M059J (cell line): ENCODE data around the gene TBPL2. TPM values are rescaled to one million over a fixed set of nuclear protein-coding genes. Genes with fewer than 3 reads are reported as not detected.

ENCODE experiments used
- DNase-seq: peaks from one replicate; pipeline ENCODE4 v3.0.0-alpha.2; 2012; ENCODE audit warnings: low read depth
- total RNA-seq: library from RNA; depleted of rRNA; stranded (reverse); fragments of >200 nt; shearing (Covaris generic); gene quantifications from 2 replicates; pipeline ENCODE4 v1.2.3, GENCODE V29; 2014

The TBPL2 gene
- total RNA-seq, 1 experiment from 2014 or later = not detected

DNA sequence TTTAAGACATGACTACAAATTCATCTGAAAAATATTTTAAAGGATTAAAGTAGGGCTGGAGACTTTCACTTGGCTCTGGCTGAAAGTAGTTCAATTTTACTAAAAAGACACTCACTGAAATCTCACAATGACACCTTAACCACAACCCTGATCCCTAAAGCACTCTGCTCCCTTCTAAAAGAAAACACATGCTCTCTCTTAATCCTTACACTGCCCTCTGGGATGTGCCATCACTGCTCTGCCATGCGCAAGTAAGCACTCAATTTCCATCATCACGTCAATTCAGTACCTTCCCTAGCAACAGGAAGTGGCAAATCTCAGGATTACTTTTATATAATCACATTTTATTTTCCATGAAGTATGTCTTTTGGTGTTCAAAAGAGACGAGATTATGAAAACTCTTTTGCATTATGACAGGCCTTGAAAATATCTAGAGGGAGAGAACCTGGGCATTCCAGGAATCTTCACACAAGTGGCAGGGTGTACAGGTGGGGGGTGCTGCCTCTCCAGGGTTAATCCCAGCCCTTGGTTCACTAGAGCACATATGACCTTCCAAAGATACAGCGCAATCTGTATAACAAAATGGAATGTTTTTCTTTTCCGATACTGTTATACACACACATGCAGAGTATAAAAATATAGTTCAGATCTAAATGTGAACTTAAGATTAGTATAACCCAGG is 36.1 kb downstream of the TBPL2 start:
- DNase-seq = no peak

DNA sequence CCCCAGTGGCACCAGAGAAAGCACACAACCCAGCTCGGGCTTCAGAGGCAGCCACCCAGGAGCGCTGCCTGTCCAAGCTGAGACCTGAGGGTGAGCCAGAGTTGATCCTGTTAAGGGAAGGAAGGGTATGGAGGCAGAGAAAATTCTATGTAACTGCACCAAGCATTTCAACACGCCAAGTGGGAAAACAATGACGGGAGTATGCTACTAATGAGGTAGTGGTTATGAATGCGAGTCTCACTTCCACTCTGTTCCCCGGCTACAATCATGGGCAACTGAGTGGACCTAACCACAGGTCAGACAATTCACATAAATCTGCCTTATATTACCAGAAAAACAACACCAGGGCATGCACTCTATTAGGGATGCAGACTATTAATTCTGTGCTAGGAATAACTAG is 38.7 kb downstream of the TBPL2 start:
- DNase-seq = no peak

DNA sequence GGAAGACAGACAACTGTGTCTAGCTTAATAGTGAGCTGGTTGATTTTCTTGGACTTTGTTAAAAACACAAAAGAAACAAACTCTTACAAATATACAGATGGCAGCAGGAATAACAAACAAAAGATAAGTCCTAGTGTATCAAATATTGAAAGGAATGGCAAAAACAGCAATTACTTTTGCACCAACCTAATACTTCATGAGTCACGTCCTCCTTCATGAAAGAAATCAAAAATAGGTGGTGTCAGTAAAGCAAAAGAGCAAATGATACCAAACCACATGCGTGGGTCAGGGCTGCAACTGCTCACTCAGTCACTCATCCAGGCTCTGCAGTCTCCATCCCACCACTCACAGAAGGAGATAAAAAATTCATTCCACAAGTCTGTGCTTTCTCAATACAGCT is 40.6 kb downstream of the TBPL2 start:
- peak; percentile 41 for DNase-seq

DNA sequence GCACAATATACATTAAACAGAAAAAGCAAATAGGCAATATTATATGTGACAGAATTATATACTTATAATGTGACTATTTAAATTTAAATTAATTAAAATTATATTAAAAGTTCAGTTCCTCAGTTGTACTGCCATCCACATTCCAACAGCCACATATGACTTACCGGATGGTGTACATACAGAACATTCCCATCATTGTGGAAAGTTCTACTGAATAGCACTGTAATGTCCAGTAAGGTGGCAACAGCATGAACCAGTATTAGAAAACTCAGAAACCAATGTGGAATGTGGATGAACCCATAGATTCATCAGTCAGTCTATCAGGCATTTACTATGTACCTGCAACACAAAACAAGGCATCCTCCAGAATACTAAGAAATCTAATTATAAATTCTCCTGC is 41.2 kb downstream of the TBPL2 start:
- no peak for DNase-seq

DNA sequence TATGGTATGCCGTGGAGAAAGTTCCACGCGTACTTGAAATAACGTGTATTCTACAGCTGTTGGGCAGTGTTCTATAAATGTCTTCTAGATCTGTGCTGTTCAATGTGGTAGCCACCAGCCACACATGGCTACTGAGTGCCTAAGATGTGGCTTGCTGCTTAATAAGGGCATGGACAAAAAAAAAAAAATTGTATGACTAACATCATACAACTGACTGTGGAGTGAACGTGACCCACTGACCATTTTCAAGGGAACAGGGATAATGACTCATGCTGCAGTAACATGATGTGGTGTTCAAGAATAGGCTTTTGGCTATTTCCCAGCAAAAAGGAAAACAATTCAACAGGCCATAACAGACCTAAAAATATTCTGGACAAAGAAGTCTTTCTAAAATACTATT is 41.7 kb downstream of the TBPL2 start:
- peak; percentile 96 for DNase-seq

DNA sequence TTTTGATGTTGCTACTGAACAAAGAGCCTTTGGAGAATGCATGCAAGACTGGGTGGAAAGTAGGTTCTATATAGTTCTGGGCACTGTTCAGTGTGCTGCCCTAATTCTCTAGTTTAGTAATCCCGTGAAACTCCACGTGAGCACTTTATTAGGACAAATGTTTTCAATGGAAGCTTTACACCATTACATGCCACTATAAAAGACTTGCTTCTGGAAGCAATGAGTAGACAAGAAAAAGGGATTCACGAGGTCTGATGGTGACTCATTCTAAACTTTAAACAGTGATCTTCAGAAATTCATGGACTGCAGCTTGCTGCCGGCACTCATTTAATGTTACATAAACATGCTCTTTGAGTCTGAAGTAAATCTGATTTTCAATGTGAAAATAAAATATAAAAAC is 51.1 kb downstream of the TBPL2 start:
- DNase-seq = peak; percentile 83

DNA sequence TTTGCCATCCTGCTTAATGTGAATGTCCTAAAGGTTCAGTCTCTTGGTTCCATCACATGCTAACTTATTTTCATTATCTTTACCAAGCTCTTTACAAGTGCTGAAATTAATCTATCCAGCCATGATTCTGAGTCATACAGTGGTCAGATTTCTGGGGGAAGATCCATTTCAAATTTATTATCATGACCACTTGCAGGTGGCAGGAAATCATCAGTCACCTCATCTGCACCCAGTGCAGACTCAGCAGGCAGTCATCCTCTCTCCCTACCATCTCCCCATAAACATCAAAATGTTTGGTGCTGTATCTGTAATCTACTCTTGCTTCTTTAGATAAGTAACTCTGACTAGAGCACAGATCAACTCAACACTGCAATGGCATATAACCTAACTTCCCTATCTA is 52.3 kb downstream of the TBPL2 start:
- peak; percentile 89 for DNase-seq

DNA sequence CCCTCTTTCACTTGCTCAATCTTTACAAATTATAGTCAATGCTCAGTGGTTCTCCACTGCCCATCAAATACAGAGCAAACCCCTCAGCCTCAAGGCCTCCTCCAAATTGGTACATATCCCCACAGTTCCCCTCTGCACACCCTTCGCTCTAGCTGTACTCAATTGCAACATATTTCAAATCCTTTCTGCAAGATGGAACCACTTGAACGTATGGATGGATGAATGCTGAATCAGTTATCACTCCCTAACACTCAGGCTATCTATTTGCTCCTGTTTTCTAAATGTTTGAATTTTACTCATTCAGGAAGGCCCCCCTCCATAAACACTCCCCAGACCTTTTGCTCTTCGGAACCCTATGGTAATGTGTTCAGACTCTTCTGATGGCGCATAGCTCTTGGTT is 53.3 kb downstream of the TBPL2 start:
- DNase-seq = no peak

DNA sequence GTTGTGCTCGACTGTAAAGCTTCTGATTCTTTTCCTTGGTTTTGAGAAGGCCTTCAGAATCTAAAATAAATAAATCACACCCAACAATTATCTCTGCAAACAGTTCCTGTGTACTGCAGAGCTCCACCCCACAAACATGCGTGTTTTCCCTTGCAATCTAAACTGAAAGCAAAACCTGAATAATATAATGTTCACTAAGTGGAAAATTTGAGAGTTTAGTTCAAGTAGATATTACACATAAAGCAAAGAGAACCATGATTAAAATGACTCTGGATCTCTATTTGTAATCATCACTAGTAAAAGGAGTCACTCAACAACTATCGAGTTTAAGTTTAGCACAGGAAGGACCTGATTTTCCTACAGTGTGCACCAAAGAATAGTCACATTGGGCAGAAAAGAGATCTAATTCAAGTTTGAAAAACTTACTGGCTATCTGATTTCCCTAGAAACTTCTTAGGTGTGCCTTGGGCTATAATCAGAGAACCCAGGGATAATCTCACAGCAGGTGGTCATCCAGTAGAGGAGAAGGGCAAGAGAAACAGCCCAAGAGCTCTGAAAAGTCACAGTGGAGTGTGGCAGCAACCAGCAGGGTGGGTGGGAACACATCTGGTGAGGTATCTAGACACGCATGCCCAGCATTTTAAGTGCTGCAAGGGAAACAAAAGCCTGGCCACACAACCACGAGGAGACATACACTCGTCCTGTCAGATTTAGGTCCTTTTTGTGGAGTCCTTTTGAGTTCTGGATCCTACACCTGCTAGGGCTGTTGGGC is 54.2 kb downstream of the TBPL2 start:
- no peak for DNase-seq

DNA sequence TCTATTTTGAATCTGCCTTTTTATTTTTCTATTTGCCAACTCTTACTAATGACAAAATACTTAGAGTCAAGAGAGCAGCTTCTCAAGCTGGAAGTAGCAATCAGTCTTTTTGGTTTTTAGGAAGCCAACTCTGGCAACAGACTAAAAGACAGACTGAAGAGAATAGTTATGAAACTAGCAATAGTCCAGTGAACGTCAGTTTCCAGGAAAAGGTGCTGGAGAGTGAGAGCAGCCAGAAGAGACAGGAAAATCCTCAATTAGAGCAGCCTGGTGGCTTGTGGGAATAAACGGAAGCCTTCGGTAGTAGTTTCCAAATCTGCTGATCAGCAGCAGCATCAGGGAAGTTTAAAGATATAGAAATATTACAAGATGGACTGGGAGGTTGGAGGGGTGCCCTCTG is 55.9 kb downstream of the TBPL2 start:
- DNase-seq = no peak

DNA sequence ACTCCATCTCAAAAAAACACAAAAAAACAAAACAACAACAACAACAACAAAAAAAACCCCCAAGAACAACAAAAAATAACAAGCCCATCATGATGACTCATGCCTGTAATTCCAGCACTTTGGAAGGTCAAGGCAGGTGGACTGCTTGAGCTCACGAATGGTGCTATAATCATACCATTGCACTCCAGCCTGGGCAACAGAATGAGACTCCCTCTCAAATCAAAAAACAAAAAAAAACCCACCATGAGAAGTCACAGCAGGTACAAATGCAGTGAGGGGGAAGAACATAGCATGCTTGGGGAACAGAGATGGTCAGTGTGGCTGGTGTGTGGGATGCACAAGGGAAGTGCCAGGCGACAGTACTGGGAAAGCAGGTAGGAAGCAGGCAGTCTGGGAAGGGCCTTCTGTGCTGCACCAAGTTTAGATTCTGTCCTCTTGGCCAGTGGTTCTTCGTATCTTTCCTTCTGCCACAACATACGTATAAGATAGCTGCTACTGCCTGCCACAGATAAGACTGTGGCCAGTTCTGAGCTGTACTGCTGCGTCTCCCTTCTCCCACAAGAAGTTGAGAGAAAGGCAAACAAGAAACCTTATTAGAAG is 56.8 kb downstream of the TBPL2 start:
- peak; percentile 54 for DNase-seq

DNA sequence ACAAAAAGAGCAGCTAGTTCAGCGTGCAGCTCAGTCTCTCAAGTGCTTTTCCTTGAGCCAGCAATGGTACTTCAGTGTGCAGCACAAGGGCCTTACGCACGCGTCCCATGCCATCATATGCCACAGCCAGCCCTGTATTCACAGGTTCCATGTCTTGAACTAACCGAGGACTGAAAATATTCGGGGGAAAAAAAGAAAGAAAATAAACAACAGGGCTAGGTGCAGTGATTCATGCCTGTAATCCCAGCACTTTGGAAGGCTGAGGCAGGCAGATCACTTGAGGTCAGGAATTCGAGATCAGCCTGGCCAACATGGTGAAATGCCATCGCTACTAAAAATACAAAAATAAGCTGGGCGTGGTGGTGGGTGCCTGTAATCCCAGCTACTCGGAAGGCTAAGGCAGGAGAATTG is 57.4 kb downstream of the TBPL2 start:
- peak; percentile 94 for DNase-seq

DNA sequence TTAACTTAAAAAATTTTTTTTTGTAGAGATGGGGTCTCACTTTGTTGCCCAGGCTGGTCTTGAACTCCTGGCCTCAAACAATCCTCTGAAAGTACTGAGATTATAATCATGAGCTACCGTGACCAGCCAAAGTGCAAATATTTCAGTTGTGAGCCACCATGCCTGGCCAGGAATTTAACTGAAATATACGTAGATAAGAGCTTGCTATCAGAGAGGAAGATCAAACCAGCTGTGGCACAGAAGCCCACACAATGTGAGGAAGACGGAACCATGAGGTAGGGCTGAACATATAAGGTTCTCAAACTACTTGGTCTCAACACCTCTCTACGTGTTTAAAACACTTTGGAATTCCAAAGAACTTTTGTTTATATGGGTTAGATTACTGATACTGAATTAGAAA is 57.9 kb downstream of the TBPL2 start:
- peak; percentile 73 for DNase-seq

DNA sequence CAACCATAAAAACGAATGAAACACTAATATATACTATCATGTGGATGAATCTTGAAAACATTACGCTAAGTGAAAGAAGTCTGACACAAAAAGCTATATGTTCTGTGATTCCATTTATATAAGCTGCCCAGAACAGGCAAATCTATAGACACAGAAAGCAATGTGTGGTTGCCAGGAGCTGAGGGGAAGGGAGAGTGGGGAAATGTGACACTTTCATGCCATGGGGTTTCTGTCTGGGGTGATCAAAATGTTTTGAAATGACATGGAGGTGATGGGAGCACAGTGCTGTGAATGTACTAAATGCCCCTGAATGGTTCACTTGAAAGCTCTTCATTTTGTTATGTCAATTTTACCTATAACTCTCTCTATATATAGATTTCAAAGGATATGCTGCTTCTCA is 58.9 kb downstream of the TBPL2 start:
- DNase-seq = no peak

DNA sequence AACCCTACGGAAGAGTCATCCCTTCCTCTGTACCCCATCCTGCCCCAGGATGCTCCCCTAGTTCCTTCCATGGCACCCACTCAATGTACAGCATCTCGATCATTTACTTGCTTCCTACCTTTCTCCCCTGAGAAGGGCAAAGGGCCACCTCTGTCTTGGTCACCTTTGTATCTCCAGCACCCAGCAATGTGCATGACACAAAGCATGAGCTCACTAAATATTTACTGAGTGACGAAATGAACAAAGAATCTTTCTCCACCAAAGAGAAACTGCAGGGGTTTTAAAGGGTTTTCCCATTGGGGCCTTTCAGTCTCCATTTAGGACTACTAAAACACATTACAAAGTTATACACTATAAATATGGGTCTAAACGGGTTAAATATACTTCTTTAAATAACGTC is 59.4 kb downstream of the TBPL2 start:
- no peak for DNase-seq

DNA sequence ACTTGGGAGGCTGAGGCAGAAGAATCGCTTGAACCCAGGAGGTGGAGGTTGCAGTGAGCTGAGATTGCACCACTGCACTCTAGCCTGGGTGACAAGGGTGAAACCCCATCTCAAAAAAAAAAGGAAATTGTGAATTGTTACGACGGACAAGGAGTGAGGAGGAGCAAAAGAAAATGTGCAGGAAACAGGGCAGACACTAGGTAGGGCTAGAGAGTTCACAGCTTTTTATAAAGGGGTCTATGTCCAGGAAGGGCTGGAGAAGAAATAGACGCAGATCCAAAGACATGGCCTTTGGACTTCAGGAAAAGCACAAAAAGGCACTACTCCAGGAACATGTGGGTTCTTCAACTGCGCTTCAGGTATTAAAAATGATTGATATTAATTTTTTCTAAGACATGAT is 63.2 kb downstream of the TBPL2 start:
- no peak for DNase-seq

DNA sequence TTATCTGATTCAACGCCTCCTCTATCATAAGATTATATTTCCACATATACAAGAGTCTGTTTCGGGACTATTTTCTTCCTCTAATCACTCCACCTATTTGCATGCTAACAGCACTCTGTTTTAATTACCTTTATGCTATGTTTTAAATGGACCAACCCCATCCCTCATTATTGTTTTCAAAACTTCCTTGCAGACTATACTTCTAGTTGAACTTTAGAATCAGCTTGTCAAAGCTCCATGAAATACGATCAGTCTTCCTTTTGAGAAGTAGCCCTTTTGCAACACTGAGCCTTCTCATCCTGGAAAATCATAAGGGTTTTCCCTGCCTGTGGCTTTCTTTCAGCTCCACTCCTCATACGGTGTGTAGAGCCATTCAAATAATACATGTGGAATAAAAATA is 65.6 kb downstream of the TBPL2 start:
- DNase-seq = no peak

DNA sequence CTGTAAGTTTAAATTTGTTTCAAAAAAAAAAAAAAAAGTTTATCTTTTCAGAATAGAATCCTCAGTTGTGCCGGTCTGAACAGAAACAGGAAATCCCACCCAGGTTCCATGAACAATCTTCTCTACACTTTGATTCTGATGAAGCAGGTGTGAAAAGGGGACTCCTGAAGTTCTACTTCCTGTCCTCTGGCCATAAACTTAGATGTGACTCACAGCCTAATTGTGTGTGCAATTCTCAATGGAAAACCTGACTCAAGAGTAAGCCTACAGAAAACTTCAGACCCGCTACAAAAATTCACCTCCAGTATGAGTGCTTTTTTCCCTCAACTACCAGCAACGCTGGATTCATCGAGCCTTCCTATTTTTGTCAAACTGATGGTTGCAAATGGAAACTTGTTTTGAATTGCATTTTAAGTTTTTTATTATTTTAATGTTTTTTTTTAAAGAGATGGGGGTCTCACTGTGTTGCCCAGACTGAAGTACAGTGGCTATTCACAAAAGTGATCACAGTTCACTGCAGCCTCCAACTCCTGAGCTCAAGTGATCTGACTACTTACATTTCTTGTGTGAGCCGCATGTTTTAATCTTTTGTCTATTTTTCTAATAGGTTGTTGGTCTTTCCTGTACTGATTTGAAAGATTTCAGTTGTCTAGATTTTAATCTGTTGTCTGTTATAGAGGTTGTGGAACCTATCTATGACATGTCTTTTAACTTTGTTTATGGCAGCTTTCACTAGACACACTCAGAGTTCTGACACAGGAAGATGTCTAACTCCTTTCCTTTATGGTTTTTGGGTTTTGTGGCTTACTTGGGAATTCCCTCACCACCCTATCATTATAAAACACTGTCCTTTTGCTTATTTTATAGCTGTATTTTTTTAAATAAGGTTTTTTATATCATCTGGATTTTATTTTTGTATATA is 66.4 kb downstream of the TBPL2 start:
- DNase-seq = peak; percentile 88

DNA sequence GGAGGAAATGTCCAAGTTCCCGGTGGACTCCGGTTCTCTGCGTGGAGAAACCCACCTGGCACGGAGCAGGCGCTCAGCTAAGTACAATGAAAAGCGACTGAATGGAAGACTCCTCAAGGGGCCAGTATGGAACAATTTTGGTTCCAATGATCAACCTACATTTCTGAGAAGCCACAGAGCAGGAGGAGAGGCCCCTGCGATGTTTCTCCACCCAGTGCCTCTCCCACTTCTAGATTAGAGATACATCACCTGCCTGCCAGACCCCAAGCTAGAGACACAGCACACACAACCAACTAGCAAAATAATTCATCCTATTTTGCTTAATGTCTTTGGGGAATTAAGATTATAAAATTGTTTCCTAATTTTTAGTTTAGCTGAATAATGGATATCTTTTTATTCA is 67.6 kb downstream of the TBPL2 start:
- DNase-seq = no peak

DNA sequence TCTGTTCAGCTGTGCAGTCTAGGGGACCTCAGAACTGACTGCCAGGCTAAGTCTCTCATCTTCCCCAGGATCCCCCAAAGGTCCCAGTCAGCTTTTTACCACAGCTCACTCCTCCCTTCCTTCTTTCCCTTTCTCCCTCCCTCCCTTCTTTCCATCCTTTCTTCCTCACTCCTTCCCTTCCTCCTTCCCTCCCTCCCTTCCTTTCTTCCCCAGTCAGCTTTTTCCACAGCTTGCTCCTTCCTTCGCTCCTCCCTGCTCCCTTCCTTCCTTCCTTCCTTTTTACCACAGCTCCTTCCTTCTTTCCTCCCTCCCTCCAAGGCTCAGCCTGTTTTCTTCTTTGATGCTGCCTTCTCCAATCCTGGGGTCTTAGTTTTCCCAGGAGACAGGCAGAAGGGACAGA is 68.0 kb downstream of the TBPL2 start:
- DNase-seq = no peak

DNA sequence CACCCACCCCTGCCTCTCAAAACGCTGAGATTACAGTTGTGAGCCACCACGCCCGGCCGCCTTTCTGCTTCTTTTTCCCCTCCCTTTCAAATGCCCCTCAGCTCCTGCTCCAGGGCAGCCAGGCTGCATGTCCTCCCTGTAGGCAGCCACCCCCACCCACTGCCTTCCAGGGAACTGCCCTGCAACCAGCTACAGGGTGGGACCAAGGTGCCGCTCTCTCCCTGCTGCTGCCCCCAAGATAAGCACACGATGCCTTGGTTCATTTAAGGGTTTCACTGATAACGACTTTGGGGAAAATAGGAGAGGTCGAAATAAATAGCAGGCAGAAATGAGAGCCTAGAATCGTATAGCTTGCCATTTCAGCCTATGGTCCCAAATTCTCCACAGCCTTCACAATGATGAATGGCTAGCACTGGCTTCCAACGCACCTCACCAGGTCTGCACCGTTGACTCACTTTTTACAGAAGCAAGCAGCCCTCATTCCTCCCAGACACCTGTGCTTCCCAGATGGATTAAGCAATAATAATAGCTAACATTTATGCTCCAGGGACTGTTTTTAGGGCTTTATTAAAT is 69.4 kb downstream of the TBPL2 start:
- no peak for DNase-seq

DNA sequence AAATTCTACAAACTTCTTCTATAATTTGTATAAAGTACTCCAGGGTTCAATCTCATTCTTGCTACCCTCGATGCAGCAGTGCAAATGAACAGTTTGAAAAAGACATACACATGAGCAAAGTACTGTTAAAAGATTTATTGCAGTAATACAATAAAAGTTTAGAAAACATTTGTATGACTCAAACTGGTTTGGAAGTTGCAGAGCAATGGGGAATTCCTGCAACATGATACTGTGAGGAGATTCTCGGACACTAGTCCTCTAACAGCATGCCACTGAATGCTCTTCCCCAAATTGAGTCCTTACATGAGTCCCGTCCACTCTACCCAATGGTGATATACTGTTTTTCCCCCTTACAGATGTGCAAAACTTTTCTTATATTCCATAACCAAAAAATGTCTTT is 74.1 kb downstream of the TBPL2 start:
- peak; percentile 77 for DNase-seq
